NCI-H2081 treated with DMSO at 0.1 percent for 48 hours (cell line): ENCODE results near the gene NEIL3.
"Not testable (repeated sequence)": the region's sequence is repeated elsewhere in the genome, so short reads cannot be mapped to it uniquely, and the experiment has no call there.

Experiments
- DNase-seq: peaks from one replicate; lab custom pipeline; 2025; lab: John Stamatoyannopoulos, UW

Gene NEIL3

DNA sequence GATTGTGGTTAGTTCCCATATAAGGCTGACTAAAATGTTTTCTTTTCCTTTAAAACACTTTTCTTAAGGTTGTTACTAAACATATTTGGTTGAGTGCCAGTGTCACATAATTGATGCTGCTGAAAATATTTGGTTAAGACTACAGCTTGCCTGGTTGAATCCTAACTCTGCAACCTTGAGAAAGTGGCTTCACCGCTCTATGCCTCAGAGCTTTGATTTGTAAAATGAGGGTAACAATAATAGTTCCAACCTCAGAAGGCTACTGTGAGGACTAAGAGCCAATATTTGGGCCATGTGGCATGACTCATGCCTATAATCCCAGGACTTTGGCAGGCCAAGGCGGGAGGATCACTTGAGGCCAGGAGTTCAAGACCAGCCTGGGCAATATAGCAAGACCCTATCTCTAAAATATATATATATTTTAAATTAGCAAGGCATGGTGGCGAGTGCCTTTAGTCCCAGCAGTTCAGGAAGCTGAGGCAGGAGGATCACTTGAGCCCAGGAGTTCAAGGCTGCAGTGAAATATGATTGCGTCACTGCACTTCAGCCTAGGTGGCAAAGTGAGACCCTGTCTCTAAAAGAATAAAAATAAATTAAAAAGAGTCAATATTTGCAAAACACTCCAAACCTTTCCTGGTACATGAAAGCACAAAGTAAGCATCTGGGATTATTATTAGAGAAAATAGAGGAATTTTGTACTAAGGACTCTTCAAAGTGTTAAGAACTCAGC is 7.1 kb upstream of the NEIL3 start:
- DNase-seq: no peak

DNA sequence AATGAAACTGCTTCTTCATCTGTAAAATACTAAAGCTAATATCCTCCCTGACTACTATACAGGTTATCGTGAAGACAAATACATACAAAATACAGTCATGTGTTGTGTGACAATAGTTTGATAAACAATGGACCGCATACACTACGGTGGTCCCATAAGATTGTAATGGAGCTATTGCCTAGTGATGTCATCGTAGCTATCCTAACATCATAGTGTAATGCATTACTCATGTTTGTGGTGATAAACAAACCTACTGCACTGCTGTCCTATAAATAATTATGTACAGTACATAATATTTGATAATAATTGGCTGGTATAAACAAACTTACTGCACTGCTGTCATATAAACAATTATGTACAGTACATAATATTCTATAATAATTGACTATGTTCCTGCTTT is 5.6 kb upstream of the NEIL3 start:
- no peak for DNase-seq

- DNase-seq: not testable (repeated sequence)
Measured at GRCh38 chr4:177304864-177305263, 4.8 kb upstream of the NEIL3 start.

- no peak for DNase-seq
Measured at GRCh38 chr4:177308125-177308524, 1.5 kb upstream of the NEIL3 start.

DNA sequence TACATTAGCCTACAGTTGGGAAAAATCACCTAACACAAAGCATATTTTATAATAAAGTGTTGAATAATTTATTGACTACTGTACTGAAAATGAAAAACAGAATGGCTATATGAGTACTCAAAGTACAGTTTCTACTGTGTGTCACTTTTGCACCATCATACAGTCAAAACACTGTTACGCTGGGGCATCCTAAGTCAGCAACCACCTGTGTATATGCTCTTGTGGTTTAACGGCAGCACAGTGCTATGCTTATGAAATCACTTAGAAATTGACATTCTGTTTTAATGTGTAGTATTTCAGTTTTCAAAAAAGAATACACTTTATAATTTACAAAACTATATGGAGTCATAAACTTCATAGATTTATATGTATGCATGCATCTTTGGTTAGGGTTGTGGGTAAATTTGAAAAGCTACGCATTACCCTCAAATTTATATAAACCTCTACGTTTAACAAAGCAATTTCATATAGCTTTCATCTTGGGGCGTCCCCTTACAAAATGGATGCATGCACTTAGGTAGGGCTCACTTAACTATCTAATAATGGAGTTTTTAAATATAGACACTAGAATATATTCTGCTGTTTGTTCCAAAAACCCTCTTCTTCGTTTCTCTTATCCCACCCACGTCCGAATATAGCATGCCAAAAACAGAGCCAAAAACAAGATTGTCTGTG is 690 bp upstream of the NEIL3 start:
- no peak for DNase-seq

DNA sequence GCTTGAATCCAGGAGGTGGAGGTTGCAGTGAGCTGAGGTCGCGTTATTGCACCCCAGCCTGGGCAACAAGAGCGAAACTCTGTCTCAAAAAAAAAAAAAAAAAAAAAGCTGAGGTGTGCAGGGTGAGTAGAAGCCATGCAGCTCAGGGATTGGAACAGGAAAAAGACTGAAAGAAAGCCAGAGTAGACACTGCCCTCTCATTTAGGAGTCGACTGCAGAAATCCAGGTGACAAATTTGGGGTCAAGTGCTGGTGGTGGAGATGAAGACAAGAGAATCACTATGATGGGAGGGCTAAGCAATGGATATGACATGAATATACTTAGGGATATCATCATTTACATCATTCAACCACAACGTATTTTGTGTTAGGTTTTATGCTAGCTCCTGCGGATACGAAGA is 1.9 kb downstream of the NEIL3 start:
- no peak for DNase-seq

DNA sequence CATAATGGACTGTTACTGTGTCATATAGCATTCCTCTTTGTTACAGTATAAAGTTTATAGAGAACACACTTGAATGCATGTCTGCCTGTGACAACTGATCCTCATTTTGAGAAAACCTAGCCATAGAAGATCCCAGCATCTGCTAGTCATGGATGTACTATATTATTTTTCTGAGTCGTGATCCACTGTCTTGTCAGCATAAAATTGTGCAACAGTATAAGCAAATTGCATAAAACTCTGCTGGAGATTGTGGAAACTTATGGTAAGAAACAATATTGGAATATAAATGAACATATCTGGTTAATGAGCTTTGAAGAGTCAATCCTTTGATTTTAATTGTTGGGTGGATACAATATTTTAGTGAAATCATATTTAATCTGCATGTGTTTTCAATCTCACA is 3.6 kb downstream of the NEIL3 start:
- no peak for DNase-seq

- no peak for DNase-seq
Measured at GRCh38 chr4:177315767-177316464, 6.2 kb downstream of the NEIL3 start.

DNA sequence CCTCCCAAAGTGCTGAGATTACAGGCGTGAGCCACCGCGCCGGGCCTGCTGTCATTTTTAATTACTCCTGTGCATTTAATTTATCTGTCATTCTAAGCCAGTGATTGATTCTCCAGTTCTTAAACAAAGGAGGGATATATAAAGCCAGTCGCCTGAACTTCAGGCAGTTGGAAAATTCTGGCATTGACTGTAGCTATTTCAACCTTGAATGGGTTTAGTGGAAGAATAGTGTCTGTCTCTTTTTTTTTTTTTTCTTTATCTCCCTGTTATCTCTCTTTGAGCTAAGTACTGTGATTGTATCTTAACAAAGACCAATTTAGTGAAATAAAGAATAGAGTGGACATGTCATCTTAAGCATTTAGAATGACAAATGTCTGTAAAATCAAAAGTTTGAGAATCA is 11.0 kb downstream of the NEIL3 start:
- no peak for DNase-seq

DNA sequence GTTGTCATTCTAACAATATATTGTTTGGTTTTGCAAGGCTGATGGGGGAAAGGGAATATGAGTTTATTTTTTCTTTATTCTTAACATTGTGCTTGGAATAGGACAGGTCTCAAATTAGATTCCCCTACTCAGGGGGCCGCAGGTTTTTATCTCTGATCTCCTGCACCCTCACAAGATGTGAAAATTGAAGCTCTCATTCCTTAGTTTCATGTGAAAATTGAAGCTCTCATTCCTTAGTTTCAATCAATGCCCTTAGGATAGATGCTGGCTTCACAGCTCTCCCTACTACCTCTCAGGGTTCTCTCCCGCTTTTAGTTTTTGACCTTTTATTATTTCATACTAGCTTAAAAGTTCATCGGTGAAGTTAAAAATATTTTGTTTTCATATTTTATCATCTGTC is 12.0 kb downstream of the NEIL3 start:
- DNase-seq: no peak

GRCh38 chr4:177322266-177322665 is 12.6 kb downstream of the NEIL3 start:
- no peak for DNase-seq

DNA sequence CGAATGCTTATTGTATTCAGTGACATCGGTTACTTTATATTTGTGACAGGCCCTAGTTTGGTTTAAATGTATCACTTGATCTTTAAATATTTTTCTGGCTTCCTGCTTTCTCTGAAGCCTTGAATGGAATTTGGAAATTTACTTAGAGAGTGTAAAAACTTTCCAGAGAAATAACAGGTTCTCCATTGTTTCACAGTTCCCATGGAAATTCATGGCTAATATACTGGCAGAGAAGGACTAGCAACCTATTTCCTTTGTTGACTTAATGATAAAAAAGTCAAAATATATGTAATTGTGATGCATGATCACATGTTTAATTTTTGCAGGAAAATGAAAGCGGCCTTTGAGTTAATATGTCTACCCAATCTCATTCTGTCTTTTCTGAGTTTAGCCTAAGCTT is 13.2 kb downstream of the NEIL3 start:
- DNase-seq: no peak

DNA sequence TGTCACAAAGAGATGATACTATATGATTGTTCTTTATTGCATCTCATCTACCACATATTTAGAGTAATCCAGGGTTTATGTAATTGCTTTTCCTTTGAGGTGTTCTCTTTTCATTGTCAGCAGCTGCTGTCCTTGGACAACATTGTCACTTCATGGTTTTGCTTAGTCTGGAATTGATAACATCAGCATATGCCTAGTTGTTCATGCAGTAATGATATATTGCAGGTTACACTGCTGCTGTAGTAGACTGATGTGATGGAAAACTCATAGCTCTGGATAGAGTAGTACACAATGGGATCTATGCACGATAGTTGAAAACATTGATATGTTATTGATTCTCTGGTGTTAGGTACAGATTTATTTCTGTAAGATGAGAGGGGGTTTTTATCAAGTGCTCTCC is 13.7 kb downstream of the NEIL3 start:
- no peak for DNase-seq

DNA sequence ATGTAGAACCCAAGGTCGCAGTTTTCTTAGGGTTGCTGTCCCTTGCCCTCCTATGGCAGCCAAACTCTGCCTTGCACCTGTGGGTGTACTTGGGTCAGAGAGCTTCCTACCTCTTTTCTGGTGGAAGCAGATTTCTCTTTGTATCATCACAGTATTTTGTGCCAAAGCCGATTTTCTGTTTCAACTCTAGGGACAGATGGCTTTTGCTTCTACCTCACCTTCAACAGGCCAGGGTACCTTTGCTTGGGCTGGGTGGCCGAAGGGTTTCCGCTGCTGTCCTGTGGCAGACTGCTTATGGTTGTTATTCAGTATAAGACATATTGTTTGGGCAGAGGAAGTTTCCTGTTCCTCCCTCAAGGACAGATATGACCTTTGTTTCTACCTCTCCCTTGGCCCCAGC is 22.4 kb downstream of the NEIL3 start:
- no peak for DNase-seq

GRCh38 chr4:177339477-177340374 is 30.1 kb downstream of the NEIL3 start:
- no peak for DNase-seq

GRCh38 chr4:177348348-177348747 is 38.7 kb downstream of the NEIL3 start:
- no peak for DNase-seq

DNA sequence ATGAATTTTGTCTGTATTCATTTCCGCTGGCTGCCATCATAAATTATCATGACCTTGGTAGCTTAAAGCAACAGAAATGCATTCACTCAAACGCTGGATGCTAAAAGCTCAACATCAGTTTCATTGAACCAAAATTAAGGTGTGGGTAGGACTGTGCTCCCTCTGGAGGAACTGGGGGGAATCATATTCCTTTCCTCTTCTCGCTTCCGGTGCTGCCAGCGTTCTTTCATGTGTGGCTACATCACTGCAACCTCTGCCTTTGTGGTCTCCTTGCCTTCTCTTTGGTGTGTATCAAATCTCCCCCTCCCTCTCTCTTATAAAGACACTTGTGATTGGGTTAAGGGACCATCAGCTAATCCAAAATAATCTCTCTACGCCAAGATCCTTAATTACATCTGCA is 39.5 kb downstream of the NEIL3 start:
- DNase-seq: no peak

DNA sequence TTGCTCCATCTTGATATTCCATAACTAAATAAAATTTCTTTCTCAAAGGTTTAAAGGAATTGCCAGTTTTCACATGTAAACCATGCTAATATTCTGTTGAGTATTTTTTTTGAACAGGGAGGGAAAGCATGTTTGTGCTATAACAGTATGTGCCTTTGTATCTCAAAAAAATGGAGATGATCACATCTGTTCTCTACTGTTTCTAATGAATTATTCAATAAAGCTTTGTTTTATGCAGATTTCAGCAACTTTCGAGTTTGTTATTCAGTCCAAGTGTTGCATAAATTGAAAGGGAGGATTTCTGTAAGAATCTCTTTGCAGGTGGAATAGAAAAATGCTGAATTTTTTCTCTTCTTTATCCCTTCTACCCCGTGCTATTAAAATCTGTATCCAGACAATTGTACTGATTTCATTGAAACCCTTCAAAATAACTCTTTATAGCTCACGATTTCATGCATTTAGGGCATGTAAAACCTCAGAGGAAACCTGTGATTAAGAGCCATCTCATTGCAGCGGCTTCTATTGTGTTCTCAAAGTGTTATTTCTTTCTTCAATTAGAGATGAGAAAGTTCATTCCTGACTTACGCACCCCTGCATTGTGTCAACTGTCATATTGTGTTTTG is 42.1 kb downstream of the NEIL3 start:
- DNase-seq: no peak

GRCh38 chr4:177356206-177356605 is 46.5 kb downstream of the NEIL3 start:
- DNase-seq: no peak

- DNase-seq: no peak
Measured at GRCh38 chr4:177356921-177357320, 47.2 kb downstream of the NEIL3 start.

GRCh38 chr4:177367336-177367735 is 57.7 kb downstream of the NEIL3 start:
- no peak for DNase-seq

- no peak for DNase-seq
Measured at GRCh38 chr4:177369372-177369771, 59.7 kb downstream of the NEIL3 start.
